Heart right ventricle (tissue), 16 donors: Measurements from ENCODE around the gene PPM1H. TPM values are rescaled to one million over a fixed set of nuclear protein-coding genes. Genes with fewer than 3 reads are reported as not detected.
"Not testable (repeated sequence)": the region's sequence is repeated elsewhere in the genome, so short reads cannot be mapped to it uniquely, and the experiment has no call there.

ENCODE experiments used
- ATAC-seq, 8 donors: fragments of 200-7000 bp; cut with Tn5 transposase; one replicate each; pipeline ENCODE4 v1.9.1; 2020; ENCODE audit warnings: mild to moderate bottlenecking in 8 of 8, moderate library complexity in 8 of 8, moderate number of reproducible peaks in 1 of 8
- DNase-seq, 2 donors: peaks; one replicate each; pipeline ENCODE4 v3.0.0-alpha.2; 2020
- H3K27ac ChIP-seq, 10 donors: fragments of 200-600 bp; sonication (generic) in 2 of 10; one replicate each; pipeline versions ENCODE4 v1.5.0 to v1.8.0; 2020 to 2022; ENCODE audit warnings: mild to moderate bottlenecking in 3 of 10
- H3K27me3 ChIP-seq, 7 donors: fragments of 200-600 bp; one replicate each; pipeline ENCODE4 v1.8.0; 2021 to 2022; ENCODE audit warnings: mild to moderate bottlenecking in 2 of 7
- H3K36me3 ChIP-seq, 9 donors: fragments of 200-600 bp; sonication (generic) in 1 of 9; one replicate each; pipeline versions ENCODE4 v1.5.0 to v1.8.0; 2020 to 2022; ENCODE audit warnings: mild to moderate bottlenecking in 2 of 9
- H3K4me1 ChIP-seq, 9 donors: fragments of 200-600 bp; sonication (generic) in 1 of 9; one replicate each; pipeline versions ENCODE4 v1.5.0 to v1.8.0; 2020 to 2022; ENCODE audit warnings: mild to moderate bottlenecking in 4 of 9
- H3K4me3 ChIP-seq, 10 donors: fragments of 200-600 bp; sonication (generic) in 2 of 10; one replicate each; pipeline versions ENCODE4 v1.5.0 to v1.8.0; 2020 to 2022; ENCODE audit warnings: mild to moderate bottlenecking in 7 of 10, moderate library complexity in 2 of 10
- H3K9me3 ChIP-seq, 11 donors: fragments of 200-600 bp in 10 of 11; sonication (generic) in 2 of 11; one replicate each; pipeline versions ENCODE4 v1.5.0 to v1.8.0; 2013 to 2022; ENCODE audit warnings: mild to moderate bottlenecking in 2 of 11, control low read depth in 1 of 11, moderate library complexity in 1 of 11
- CTCF ChIP-seq, 9 donors: fragments of 200-600 bp; sonication (generic) in 2 of 9; IDR thresholded peaks; one replicate each; pipeline versions ENCODE4 v1.5.0 to v1.8.0; 2021 to 2022; ENCODE audit warnings: antibody characterized with exemption in 9 of 9, mild to moderate bottlenecking in 5 of 9, moderate library complexity in 1 of 9
- WGBS, 2 donors: extraction: QIAGEN DNeasy Blood & Tissue Kit; methylation state at CpG; one replicate each; pipeline ENCODE4 v1.1.7; 2013; ENCODE audit warnings: inconsistent platforms in 1 of 2; 5-methylcytosine and 5-hydroxymethylcytosine counted together
- intact Hi-C, 10 donors: fragments of 100-400 bp; cut with DNase I; formaldehyde crosslinking; loops; one replicate each; pipeline versions ENCODE4 v1.11.1 to v1.14.2; 2022
- polyA plus RNA-seq, 2 donors: library from polyadenylated mRNA; stranded (reverse); fragments of 200-250 nt; gene quantifications; one replicate each; pipeline ENCODE4 v1.2.3, GENCODE V29; 2013
- total RNA-seq, 10 donors: library from RNA; stranded (reverse); fragmentation: NEBNext Ultra II Directional in 3 of 10; extraction: Animal tissue kit (Norgen Biotek cat#: 25700) in 3 of 10; gene quantifications; one replicate each; pipeline versions ENCODE4 v1.2.1 to v1.2.4, GENCODE V29; 2021 to 2023
- donor health status: Arrhythmogenic right ventricular cardiomyopathy.
- donor health status: ischemic (EF 13 %, LVEDD 7.1; RV severe dilation, severe dysfunction).
- donor health status: healthy with polysubstance abuse.
- donor health status: DM: no; HTN: yes; CAD: no.
- donor health status: DM: no; HTN: no; CAD: no.
- donor health status: ischemic (EF 25% LVEDD 6.9; RV normal size, moderate dysfunction).
- donor health status: ischemic (EF 25% LVEDD 5.7; RV mildly dilated, moderate dysfunction).
- donor health status: healthy.
- donor health status: DM: yes; HTN: yes; CAD: no.
- donor health status: Ischemic cardiomyopathy.
- donor health status: ischemic (EF 35%, LVEDD 5.7; RV mildly dilated, moderate dysfunction).
- donor health status: nonischemic (EF 11% LVEDD 7.7; RV severe dilation, severe dysfunction).
- donor health status: DM: yes; HTN: yes; CAD: no.
- donor health status: PGD.
- donor health status: ischemic (EF 29% LVEDD 5.4; RV normal size, mild dysfunction).
- donor health status: nonischemic (EF 23%, LVEDD 6.1; RV moderate dilation, normal function).

The PPM1H gene
- total and polyA plus RNA-seq, 12 donors, result 0.62 to 7.1 (median 5.3) TPM

- intact Hi-C loops, result no loop called here
- Histone ChIP-seq H3K27ac (no peak overlapping the region), H3K27me3 (no peaks in the 10 kb centered on the region), H3K4me1 (no peaks in the 10 kb centered on the region), H3K36me3 (no peaks in the 10 kb centered on the region), H3K4me3 (no peak overlapping the region), H3K9me3 (no peaks in the 10 kb centered on the region)
- DNase-seq, result no peak
- no peak for TF ChIP-seq CTCF (IDR thresholded peaks at IDR 0.05)
- WGBS, 2 donors, result 89 to 93% methylated on average over 7 of the region's 7 CpGs
- no peak for ATAC-seq
Measured at GRCh38 chr12:62969695-62970094, 34.7 kb upstream of the PPM1H start.

GRCh38 chr12:62967701-62968100, 32.8 kb upstream of the PPM1H start:
- H3K27ac ChIP-seq, result no peak overlapping the region
- no peak for TF ChIP-seq CTCF (IDR thresholded peaks at IDR 0.05)
- DNase-seq (no peak), ATAC-seq (no peak)
- no peaks in the 10 kb centered on the region for H3K36me3 ChIP-seq
- H3K4me3 ChIP-seq, result no peak overlapping the region
- intact Hi-C loops, result no loop called here
- no peaks in the 10 kb centered on the region for H3K4me1 ChIP-seq
- peaks cover 0 to 10% (median 0%) of the 10 kb centered on the region in 7 donors for H3K27me3 ChIP-seq
- WGBS, 2 donors, result 74 to 83% methylated on average over 2 of the region's 2 CpGs
- H3K9me3 ChIP-seq, result no peaks in the 10 kb centered on the region

- ATAC-seq (no peak), DNase-seq (no peak)
- no peak for TF ChIP-seq CTCF (IDR thresholded peaks at IDR 0.05)
- H3K27me3 ChIP-seq, result peaks cover 0 to 10% (median 0%) of the 10 kb centered on the region in 7 donors
- H3K4me3 ChIP-seq, result no peak overlapping the region
- H3K9me3 ChIP-seq, result no peaks in the 10 kb centered on the region
- intact Hi-C loops, result no loop called here
- H3K4me1 ChIP-seq, result no peaks in the 10 kb centered on the region
- no peaks in the 10 kb centered on the region for H3K36me3 ChIP-seq
- no peak overlapping the region for H3K27ac ChIP-seq
Measured at GRCh38 chr12:62966990-62967506, 32.1 kb upstream of the PPM1H start.

GRCh38 chr12:62966446-62966989, 31.6 kb upstream of the PPM1H start:
- H3K27ac ChIP-seq, H3K4me1 ChIP-seq, H3K4me3 ChIP-seq, intact Hi-C loops, H3K36me3 ChIP-seq, H3K9me3 ChIP-seq, ATAC-seq, H3K27me3 ChIP-seq, DNase-seq: not testable (repeated sequence)
- 88 to 90% methylated on average over 8 of the region's 8 CpGs for WGBS, 2 donors

GRCh38 chr12:62965700-62966099, 30.8 kb upstream of the PPM1H start:
- H3K36me3 ChIP-seq, ATAC-seq, H3K4me1 ChIP-seq, H3K4me3 ChIP-seq, DNase-seq, H3K27me3 ChIP-seq, H3K27ac ChIP-seq, intact Hi-C loops, H3K9me3 ChIP-seq: not testable (repeated sequence)
- WGBS, 2 donors, result 87 to 93% methylated on average over 4 of the region's 4 CpGs

- WGBS, 2 donors, result 84 to 95% methylated on average over 11 of the region's 11 CpGs
- H3K4me1 ChIP-seq, intact Hi-C loops, H3K36me3 ChIP-seq, DNase-seq, ATAC-seq, H3K9me3 ChIP-seq, H3K27ac ChIP-seq, H3K27me3 ChIP-seq, H3K4me3 ChIP-seq: not testable (repeated sequence)
Measured at GRCh38 chr12:62965242-62965641, 30.3 kb upstream of the PPM1H start.
